WI38 (cell line): ENCODE data around the gene CDYL.

Experiments used
- H3K4me3 ChIP-seq: 2 replicates; pipeline ENCODE4 v1.5.1; 2011; ENCODE audit warnings: low read depth, mild to moderate bottlenecking, control low read depth, low read length
- TF ChIP-seq, protein P1 (sequence below): IDR thresholded peaks from 2 replicates; pipeline ENCODE4 v1.5.1; 2012; ENCODE audit warnings: low read depth, mild to moderate bottlenecking, control low read depth, low read length

Gene CDYL

DNA sequence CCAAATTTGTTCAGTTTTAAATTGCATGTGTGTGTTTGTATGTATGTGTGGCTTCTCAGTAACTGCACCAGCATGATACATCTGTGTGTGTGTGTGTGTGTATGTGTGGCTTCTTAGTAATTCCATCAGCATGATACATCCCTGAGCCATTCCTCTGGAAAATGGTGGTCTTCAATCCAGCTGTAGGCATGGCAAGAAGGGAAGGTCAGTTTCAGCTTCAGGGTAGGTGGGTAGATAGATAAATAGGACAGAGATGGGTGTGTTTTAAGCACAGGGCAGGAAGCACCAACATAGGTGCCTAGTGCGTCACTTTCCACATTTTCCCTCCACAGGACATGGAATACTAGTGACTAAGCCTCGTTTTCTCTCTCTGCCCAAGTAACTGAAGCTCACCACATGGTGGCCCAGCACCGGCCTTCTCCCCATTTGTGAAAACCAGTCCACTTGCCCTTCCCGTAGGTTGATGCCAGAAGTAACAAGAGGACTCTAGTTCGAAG lies 144.8 kb downstream of the CDYL start:
- TF ChIP-seq, protein P1, sequence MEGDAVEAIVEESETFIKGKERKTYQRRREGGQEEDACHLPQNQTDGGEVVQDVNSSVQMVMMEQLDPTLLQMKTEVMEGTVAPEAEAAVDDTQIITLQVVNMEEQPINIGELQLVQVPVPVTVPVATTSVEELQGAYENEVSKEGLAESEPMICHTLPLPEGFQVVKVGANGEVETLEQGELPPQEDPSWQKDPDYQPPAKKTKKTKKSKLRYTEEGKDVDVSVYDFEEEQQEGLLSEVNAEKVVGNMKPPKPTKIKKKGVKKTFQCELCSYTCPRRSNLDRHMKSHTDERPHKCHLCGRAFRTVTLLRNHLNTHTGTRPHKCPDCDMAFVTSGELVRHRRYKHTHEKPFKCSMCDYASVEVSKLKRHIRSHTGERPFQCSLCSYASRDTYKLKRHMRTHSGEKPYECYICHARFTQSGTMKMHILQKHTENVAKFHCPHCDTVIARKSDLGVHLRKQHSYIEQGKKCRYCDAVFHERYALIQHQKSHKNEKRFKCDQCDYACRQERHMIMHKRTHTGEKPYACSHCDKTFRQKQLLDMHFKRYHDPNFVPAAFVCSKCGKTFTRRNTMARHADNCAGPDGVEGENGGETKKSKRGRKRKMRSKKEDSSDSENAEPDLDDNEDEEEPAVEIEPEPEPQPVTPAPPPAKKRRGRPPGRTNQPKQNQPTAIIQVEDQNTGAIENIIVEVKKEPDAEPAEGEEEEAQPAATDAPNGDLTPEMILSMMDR: no peak
- H3K4me3 ChIP-seq: no peak overlapping the region

- no peak overlapping the region for H3K4me3 ChIP-seq
Observed at GRCh38 chr6:4922488-4923037, 146.4 kb downstream of the CDYL start.

DNA sequence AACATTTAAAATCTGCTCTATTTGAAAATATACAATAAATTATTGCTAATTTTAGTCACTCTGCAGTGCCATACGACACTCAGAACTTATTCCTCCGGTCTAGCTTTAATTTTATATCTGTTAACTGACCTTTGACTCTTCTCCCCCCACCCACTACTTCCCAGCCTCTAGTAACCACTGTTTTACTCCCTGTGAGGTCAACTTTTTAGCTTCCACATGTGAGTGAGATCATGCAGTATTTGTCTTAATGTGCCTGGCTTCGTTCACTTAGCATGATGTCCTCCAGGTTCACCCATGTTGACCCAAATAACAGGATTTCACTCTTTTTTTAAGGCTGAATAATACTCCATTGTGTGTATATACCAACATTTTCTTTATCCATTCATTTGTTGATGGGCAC lies 146.9 kb downstream of the CDYL start:
- TF ChIP-seq, protein P1: no peak

More at GRCh38 chr6:4922488-4923037, 146.4 kb downstream of the CDYL start:
- TF ChIP-seq, protein P1: no peak

DNA sequence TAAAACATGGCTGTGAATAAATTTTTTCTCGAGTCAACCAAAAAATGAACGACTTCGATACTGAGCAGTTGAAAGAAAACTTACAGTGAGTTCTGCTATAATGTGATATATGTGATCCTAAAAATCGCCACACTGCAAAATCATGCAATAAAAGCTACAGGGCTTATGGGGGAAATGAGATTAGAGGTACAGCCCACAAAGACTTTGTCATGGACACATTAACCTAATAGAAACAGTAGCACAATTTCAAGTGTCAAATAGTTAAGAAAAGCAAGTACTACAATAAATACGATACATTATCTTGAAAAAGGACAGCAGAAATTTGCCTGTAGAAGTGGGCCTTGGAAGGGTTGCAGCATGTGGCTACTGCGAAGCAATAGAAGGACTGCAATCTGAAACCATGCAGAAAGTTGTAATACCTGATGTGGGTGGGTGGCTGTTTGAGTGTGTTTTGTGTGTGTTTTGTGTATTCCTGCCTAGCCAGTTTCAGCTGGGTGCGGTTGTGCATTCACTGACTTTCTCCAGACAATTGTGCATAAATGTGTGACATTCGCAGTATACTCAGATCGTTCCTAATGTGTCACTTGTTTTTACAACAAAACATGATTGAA lies 148.6 kb downstream of the CDYL start:
- no peak overlapping the region for H3K4me3 ChIP-seq
- TF ChIP-seq, protein P1: no peak

More for the DNA sequence above, 146.9 kb downstream of the CDYL start:
- H3K4me3 ChIP-seq: no peak overlapping the region

GRCh38 chr6:4925580-4925979 lies 149.4 kb downstream of the CDYL start:
- TF ChIP-seq, protein P1: no peak
- no peak overlapping the region for H3K4me3 ChIP-seq

DNA sequence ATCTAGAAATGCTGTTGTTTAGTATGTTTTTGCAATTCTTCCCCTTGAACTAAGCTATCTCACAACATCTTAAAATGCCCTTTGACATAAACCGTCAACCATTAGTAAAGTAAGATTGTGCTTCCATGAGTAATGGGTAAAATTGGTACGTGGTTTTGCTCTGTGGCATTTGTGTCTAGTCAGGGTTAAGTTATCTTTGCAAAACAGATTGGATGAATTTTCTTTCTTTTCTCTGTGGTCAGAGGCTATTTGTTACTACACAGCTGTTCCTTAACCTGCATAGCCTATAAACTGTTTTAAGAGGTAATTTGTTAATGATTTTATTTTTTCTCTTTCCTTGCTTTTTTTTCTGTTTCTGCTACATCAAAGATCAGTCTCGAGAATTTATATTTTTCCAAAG lies 152.2 kb downstream of the CDYL start:
- H3K4me3 ChIP-seq: no peak overlapping the region
- TF ChIP-seq, protein P1: no peak

DNA sequence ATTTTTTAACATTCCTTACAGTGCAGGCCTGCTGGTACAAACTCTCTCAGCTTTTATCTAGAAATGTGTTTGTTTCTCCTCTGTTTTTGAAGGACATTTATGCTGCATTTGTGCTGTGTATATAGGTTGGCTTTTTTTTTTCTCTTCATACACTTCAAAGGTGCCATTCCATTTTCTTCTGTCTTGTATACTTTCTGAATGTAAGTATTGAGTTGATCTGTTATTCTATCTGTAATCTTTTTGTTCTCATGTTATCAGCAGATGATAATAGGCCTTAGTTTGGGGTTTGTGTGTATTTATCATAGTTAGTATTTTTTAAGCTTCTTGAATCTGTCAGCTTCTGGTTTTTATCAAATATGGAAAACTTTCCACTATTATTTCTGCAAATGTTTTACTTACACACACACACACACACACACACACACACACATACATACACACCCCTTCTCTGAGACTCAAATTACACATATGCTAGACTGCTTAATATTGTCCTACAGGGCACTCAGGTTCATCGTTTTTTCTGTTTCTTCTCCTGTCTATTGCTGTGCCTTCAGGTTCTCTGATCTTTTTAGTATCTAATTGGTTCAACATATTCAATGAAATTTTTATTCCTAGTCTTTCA lies 153.0 kb downstream of the CDYL start:
- H3K4me3 ChIP-seq: no peak overlapping the region
- TF ChIP-seq, protein P1: no peak
